Adrenal gland (tissue), 5 donors: Measurements from ENCODE around the gene CELF2.

Source experiments
- POLR2A ChIP-seq, 2 donors: fragments of 450-650 bp; IDR thresholded peaks; one replicate each; pipeline ENCODE4 v1.6.1; 2017; ENCODE audit warnings: antibody characterized with exemption in 2 of 2, mild to moderate bottlenecking in 2 of 2, moderate library complexity in 1 of 2
- TF ChIP-seq, protein P1 (sequence below), 6 experiments: fragments of 450-650 bp in 4 of 6; fragments of 200-600 bp in 2 of 6; sonication (generic) in 1 of 6; IDR thresholded peaks; 1 replicate in 5 of 6; 2 replicates in 1 of 6; pipeline versions ENCODE4 v1.5.1 to v1.8.0; 2016 to 2021; ENCODE audit warnings: antibody characterized with exemption in 6 of 6, mild to moderate bottlenecking in 2 of 6, moderate library complexity in 1 of 6
- donor health status: DM: no; HTN: no; CAD: no.

DNA sequence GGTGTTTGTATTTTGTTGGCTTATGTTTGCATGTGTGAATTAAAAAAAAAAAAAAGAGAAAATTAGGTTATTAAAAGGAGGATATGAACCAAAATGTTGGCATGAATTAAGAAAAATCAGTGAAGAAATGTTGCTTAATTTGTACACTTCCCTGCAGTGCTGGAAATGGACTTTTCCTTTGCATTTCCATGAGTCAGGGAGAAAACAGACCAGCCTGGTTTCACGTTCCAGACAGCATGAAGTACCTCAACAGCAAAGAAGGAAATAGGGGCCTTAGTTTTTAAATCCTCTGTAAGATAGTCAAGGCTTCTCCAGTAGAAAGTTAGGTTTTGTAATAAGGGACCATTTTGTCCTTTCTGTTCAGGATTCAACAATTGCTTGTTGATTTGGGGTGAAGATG lies 159.7 kb downstream of the CELF2 start:
- TF ChIP-seq, protein P1, sequence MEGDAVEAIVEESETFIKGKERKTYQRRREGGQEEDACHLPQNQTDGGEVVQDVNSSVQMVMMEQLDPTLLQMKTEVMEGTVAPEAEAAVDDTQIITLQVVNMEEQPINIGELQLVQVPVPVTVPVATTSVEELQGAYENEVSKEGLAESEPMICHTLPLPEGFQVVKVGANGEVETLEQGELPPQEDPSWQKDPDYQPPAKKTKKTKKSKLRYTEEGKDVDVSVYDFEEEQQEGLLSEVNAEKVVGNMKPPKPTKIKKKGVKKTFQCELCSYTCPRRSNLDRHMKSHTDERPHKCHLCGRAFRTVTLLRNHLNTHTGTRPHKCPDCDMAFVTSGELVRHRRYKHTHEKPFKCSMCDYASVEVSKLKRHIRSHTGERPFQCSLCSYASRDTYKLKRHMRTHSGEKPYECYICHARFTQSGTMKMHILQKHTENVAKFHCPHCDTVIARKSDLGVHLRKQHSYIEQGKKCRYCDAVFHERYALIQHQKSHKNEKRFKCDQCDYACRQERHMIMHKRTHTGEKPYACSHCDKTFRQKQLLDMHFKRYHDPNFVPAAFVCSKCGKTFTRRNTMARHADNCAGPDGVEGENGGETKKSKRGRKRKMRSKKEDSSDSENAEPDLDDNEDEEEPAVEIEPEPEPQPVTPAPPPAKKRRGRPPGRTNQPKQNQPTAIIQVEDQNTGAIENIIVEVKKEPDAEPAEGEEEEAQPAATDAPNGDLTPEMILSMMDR (IDR thresholded peaks at IDR 0.05): no peak
- no peak for TF ChIP-seq POLR2A (IDR thresholded peaks at IDR 0.05)
